HG03135 (cell line): ENCODE measurements around the gene EME2.

Experiments used
- ATAC-seq: cut with Tn5 transposase; IDR thresholded peaks from one replicate; pipeline ENCODE4 v1.9.1; 2021; ENCODE audit warnings: mild to moderate bottlenecking, moderate library complexity; ENCODE audit not compliant: unreplicated experiment

Gene EME2

GRCh38 chr16:1777375-1778199 is 5.0 kb downstream of the EME2 start:
- no peak for ATAC-seq

- ATAC-seq = no peak
Measured at GRCh38 chr16:1778200-1779179, 5.9 kb downstream of the EME2 start.

- ATAC-seq = no peak
Measured at GRCh38 chr16:1779234-1779701, 6.7 kb downstream of the EME2 start.

DNA sequence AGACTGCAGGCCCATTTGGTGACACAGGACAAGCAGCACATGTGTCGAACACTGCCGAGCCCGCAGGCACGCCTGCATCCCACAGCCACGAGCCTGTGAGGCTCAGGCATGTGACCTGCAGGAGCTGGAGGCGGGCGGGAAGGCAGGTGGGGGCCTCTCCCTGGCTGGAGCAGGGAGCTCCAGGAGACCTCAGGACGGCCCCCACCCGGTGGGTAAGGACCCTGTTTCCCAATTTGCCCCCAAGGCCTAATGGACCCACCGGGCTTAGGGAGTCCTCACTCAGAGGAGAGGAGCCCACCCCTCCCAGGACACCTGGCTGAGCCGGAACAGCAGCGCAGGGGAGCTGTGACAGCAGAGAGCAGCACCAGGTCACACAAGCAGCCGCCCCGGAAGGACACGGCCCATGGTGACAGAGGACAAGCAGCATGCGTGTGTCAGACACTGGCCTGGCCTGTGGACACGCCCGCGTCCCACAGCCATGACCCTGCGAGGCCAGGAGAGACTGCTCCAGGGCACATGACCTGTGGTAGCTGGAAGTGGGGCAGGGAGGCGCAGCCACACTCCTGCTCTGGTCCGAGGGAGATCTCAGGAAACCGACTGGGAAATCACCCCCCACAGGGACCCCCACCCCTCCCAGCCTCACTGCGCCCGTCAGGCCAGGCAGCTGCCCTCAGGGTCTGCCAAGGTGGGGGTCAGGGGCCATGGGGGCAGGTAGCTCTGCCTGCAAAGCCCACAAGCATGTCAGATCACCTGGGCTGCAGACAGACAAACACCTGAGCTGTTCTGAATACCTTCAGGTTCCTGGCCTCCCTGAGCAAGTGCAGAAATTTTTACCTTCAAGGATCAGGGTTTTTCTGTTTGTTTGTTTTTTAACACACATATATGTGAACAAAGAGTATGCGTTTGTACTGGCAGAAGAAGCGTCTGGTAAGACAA is 7.4 kb downstream of the EME2 start:
- ATAC-seq = no peak

GRCh38 chr16:1780677-1781072 is 8.1 kb downstream of the EME2 start:
- no peak for ATAC-seq

DNA sequence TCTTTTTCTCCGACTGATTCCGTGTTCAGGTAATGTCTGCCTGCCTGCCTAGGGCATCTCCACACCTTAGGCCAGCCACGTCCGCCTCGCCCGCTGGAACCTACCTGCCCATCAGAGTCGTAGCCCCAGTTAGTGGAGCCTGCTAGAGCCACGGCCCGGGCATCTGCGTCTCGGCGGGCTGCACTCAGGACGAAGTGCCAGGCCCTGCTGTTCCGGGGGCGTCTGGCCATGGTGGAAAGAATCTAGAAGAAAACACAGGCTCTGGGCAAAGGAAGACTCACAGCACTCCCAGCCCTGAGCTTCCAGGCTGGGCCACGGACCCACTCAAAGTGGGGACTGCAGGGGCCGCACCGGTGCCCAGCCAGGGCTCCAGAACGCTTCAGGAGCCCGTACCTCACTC is 8.6 kb downstream of the EME2 start:
- no peak for ATAC-seq

DNA sequence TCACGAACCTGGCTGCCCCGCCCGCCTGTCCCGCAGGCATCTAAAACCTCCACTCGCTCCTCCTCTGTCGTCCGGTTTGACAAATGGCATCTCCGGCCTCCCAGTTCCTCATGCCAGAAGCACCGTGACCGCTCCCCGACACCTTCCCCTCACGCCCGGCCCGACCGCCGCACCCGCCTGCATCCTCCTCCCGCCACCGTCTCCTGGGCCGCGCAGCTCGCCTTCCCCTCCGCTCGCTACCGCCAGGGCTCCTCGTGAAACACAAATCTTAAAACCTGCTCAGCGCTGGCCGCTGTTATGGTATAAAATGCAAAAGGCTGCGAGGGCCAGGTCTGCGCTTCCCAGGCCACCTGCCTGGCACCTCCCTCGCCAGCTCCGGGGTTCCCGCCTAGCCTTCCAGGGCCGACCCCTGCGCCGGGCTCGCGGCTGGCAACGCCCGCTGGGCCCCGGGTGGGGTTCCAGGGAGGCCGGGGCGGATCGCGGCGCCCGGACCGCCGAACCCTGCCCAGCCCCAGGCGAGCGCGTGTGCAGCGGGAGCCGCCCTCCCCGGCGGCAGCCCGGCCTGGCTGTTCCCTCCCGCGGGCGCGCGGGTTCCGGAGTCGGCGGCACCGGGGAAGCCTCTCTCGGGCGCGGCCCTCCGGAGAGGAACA is 9.3 kb downstream of the EME2 start:
- peak; percentile 0 for ATAC-seq

GRCh38 chr16:1782408-1783264 is 10.0 kb downstream of the EME2 start, which contains the start of the genes NUBP2 and SPSB3:
Gene NUBP2, plus strand, starts transcription at chr16:1782960. Its CDS starts 61 bp downstream, at chr16:1783021.
Gene SPSB3, minus strand, starts transcription at chr16:1782571. Its CDS starts 1,088 bp downstream, at chr16:1781483.
- peak; percentile 86 for ATAC-seq

GRCh38 chr16:1784977-1785845 is 12.6 kb downstream of the EME2 start:
- no peak for ATAC-seq

DNA sequence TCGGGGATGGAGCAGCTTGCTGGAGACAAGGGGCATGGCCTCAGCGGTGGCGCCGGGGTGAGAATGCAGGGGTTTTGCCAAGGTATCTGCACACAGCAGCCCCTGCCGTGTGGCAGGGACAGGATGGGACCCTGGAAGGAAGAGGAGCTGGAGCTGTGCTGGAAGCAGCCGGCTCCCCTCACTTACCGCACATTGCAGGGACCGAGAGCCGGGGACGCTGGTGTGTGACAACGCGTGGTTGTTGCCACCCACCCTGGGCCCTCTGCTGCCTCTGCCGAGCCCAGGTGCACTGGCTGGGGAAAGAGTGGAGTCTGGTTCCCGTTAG is 13.2 kb downstream of the EME2 start:
- ATAC-seq = no peak

- ATAC-seq = no peak
Measured at GRCh38 chr16:1786242-1787055, 13.8 kb downstream of the EME2 start.

- no peak for ATAC-seq
Measured at GRCh38 chr16:1787056-1787321, 14.4 kb downstream of the EME2 start.

DNA sequence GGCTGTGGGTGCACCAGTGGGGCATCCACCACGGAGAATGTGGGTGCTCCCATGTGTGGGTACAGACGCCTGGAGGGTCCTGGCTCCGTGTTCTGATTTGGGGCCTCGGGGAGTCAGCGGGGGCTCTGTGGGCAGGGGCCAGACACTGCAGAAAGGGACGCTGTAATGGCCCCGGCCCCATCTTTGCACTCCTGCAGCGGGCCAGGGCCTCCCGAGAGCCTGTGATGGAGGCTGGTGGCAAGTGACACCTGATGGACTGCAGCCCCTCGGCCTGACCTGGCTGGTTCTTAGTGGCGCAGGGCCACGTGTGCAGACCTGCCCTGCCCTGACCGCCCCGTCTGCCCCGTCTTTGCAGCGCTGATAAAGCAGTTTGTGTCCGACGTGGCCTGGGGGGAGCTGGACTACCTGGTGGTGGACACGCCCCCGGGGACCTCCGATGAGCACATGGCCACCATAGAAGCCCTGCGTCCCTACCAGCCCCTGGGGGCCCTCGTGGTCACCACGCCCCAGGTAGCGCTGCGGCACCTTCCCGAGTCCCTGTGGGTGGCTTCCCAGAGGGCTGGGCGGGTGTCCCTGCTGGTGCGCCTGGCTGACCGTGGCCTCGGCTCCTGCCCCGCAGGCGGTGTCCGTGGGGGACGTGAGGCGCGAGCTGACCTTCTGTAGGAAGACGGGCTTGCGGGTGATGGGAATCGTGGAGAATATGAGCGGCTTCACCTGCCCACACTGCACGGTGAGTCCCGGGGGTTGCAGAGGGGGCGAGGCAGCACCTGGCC is 14.9 kb downstream of the EME2 start:
- ATAC-seq = no peak

DNA sequence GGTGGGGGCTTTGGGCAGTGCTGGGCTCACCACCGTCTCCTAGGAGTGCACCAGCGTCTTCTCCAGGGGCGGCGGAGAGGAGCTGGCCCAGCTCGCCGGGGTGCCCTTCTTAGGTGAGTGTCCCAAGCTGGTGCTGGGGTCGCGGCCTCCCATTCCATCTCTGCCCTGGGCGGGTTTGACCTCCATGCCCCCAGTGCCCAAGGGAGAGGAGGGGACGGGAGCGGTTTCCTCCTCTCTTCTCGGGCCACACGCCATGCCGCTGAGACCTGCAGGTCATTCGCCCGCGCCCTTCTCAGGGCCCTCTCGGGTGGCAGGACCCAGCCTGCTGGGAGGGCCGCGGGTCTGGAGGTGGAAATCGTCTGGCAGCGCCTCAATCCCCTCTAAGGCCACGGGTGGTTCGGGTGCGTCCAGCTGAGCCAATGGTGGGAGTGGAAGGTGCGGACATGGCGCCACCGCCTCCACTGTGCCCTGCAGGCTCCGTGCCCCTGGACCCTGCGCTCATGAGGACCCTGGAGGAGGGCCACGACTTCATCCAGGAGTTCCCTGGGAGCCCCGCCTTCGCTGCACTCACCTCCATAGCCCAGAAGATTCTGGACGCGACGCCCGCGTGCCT is 15.6 kb downstream of the EME2 start:
- no peak for ATAC-seq

DNA sequence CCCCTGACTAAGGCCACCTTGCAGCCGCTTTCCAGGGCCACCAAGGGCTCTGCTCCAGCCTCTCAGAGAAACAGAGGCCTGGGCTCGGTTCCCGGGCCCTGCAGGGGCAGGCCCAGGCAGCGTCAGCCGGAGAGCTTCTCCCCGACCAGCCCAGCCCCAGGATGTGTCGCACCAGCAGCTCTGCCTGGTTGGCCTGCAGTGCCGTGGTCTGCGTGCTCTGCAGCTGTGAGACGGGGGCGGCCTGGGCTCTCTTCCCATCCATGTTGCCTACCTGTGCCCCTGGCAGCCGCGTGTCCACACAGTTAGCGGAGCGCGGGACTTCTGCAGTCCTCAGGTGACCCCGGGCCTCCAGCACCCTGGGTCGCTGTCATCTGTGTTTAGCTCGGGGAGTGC is 16.1 kb downstream of the EME2 start:
- ATAC-seq = no peak

- no peak for ATAC-seq
Measured at GRCh38 chr16:1789643-1790045, 17.0 kb downstream of the EME2 start.

GRCh38 chr16:1790261-1790610 is 17.6 kb downstream of the EME2 start:
- no peak for ATAC-seq
